Thymus (tissue), 11 donors: Measurements from ENCODE around the gene RUSF1. TPM values are rescaled to one million over a fixed set of nuclear protein-coding genes. Genes with fewer than 3 reads are reported as not detected.
"Not testable (repeated sequence)": the region's sequence is repeated elsewhere in the genome, so short reads cannot be mapped to it uniquely, and the experiment has no call there.

Experiments used
- DNase-seq, 9 donors: peaks; one replicate each; pipeline ENCODE4 v3.0.0-alpha.2; 2013; ENCODE audit warnings: low spot score in 9 of 9, low read depth in 6 of 9, missing footprints in 1 of 9
- H3K27ac ChIP-seq, 2 donors: one replicate each; pipeline ENCODE4 v1.5.1; 2013; ENCODE audit warnings: control low read depth in 1 of 2, low read depth in 1 of 2, low read length in 1 of 2, mild to moderate bottlenecking in 1 of 2, moderate library complexity in 1 of 2
- H3K27me3 ChIP-seq, 2 donors: one replicate each; pipeline ENCODE4 v1.5.1; 2013; ENCODE audit warnings: low read length in 1 of 2; ENCODE audit not compliant: control insufficient read depth in 2 of 2, insufficient read depth in 1 of 2
- H3K36me3 ChIP-seq, 2 donors: one replicate each; pipeline ENCODE4 v1.5.1; 2013; ENCODE audit warnings: low read length in 1 of 2, mild to moderate bottlenecking in 1 of 2, moderate library complexity in 1 of 2; ENCODE audit not compliant: control insufficient read depth in 2 of 2, insufficient read depth in 2 of 2
- H3K4me1 ChIP-seq, 2 donors: one replicate each; pipeline ENCODE4 v1.5.1; 2013; ENCODE audit warnings: low read length in 2 of 2; ENCODE audit not compliant: control insufficient read depth in 2 of 2, insufficient read depth in 2 of 2
- H3K4me3 ChIP-seq, 2 donors: one replicate each; pipeline ENCODE4 v1.5.1; 2013; ENCODE audit warnings: low read length in 2 of 2, control low read depth in 1 of 2, mild to moderate bottlenecking in 1 of 2
- H3K9me3 ChIP-seq, 2 donors: one replicate each; pipeline ENCODE4 v1.5.1; 2013; ENCODE audit warnings: low read length in 1 of 2, mild to moderate bottlenecking in 1 of 2; ENCODE audit not compliant: control insufficient read depth in 2 of 2, insufficient read depth in 1 of 2
- WGBS: extraction: QIAGEN DNeasy Blood & Tissue Kit; methylation state at CpG from one replicate; pipeline ENCODE4 v1.1.7; 2013; 5-methylcytosine and 5-hydroxymethylcytosine counted together
- polyA plus RNA-seq: library from polyadenylated mRNA; stranded (reverse); fragments of 200-250 nt; gene quantifications from one replicate; pipeline ENCODE4 v1.2.3, GENCODE V29; 2013
- total RNA-seq: library from RNA; stranded (reverse); fragments of 120-200 nt; gene quantifications from one replicate; pipeline ENCODE4 v1.2.4, GENCODE V29; 2013
- donor health status: healthy.

Gene RUSF1
- total and polyA plus RNA-seq, 2 donors: 20.8 to 72.9 TPM

GRCh38 chr16:31452631-31453106 lies 55.5 kb downstream of the RUSF1 start:
- H3K36me3 ChIP-seq: no peaks in the 10 kb centered on the region
- H3K4me1 ChIP-seq: peaks cover 10 to 23% of the 10 kb centered on the region in 2 donors
- no peaks in the 10 kb centered on the region for H3K9me3 ChIP-seq
- DNase-seq: no peak
- H3K27me3 ChIP-seq: no peaks in the 10 kb centered on the region
- H3K27ac ChIP-seq: peak overlapping the region in 1 of 2 donors; percentile 74
- no peak overlapping the region for H3K4me3 ChIP-seq
- WGBS: 91% methylated on average over 3 of the region's 3 CpGs

- Histone ChIP-seq H3K4me1 (peaks cover 4 to 15% of the 10 kb centered on the region in 2 donors), H3K27me3 (no peaks in the 10 kb centered on the region), H3K4me3 (no peak overlapping the region), H3K27ac (peak overlapping the region in 1 of 2 donors; percentile 0), H3K36me3 (no peaks in the 10 kb centered on the region), H3K9me3 (no peaks in the 10 kb centered on the region)
- WGBS: 68% methylated on average over 11 of the region's 11 CpGs
- DNase-seq: no peak
Measured at GRCh38 chr16:31451681-31452351, 56.4 kb downstream of the RUSF1 start.

GRCh38 chr16:31451201-31451600 lies 57.0 kb downstream of the RUSF1 start:
- H3K27me3 ChIP-seq: no peaks in the 10 kb centered on the region
- H3K4me1 ChIP-seq: peaks cover 3 to 9% of the 10 kb centered on the region in 2 donors
- WGBS: 91% methylated on average over 5 of the region's 5 CpGs
- H3K9me3 ChIP-seq: no peaks in the 10 kb centered on the region
- no peak for DNase-seq
- no peak overlapping the region for H3K4me3 ChIP-seq
- H3K36me3 ChIP-seq: no peaks in the 10 kb centered on the region
- no peak overlapping the region for H3K27ac ChIP-seq

GRCh38 chr16:31445931-31446330 lies 62.3 kb downstream of the RUSF1 start:
- 88% methylated on average over 6 of the region's 6 CpGs for WGBS
- not testable (repeated sequence) for H3K9me3 ChIP-seq, H3K36me3 ChIP-seq, H3K4me3 ChIP-seq, H3K4me1 ChIP-seq, DNase-seq, H3K27ac ChIP-seq
- H3K27me3 ChIP-seq: peaks cover 3 to 16% of the 10 kb centered on the region in 2 donors

GRCh38 chr16:31441956-31442355 lies 66.2 kb downstream of the RUSF1 start:
- Histone ChIP-seq H3K36me3 (no peaks in the 10 kb centered on the region), H3K4me3 (no peak overlapping the region), H3K27me3 (peaks cover 3 to 16% of the 10 kb centered on the region in 2 donors), H3K4me1 (no peaks in the 10 kb centered on the region), H3K9me3 (no peaks in the 10 kb centered on the region), H3K27ac (no peak overlapping the region)
- no peak for DNase-seq
- 83% methylated on average over 34 of the region's 34 CpGs for WGBS

- H3K27ac ChIP-seq: no peak overlapping the region
- H3K9me3 ChIP-seq: no peaks in the 10 kb centered on the region
- DNase-seq: no peak
- H3K4me1 ChIP-seq: no peaks in the 10 kb centered on the region
- WGBS: 97% methylated on average over 4 of the region's 4 CpGs
- no peaks in the 10 kb centered on the region for H3K36me3 ChIP-seq
- peaks cover 3 to 16% of the 10 kb centered on the region in 2 donors for H3K27me3 ChIP-seq
- H3K4me3 ChIP-seq: no peak overlapping the region
Measured at GRCh38 chr16:31440516-31441184, 67.5 kb downstream of the RUSF1 start.

- peaks cover 3 to 16% of the 10 kb centered on the region in 2 donors for H3K27me3 ChIP-seq
- H3K36me3 ChIP-seq: no peaks in the 10 kb centered on the region
- no peaks in the 10 kb centered on the region for H3K9me3 ChIP-seq
- DNase-seq: no peak
- H3K4me3 ChIP-seq: no peak overlapping the region
- 97% methylated on average over 3 of the region's 3 CpGs for WGBS
- H3K27ac ChIP-seq: no peak overlapping the region
- H3K4me1 ChIP-seq: no peaks in the 10 kb centered on the region
Measured at GRCh38 chr16:31439519-31439918, 68.7 kb downstream of the RUSF1 start.

Other genes with a start within 250 kb of the RUSF1 start
- 6.8 TPM for gene ITGAM, start 248.4 kb downstream of the RUSF1 start, total RNA-seq
- 7.0 TPM for gene ITGAM, start 248.4 kb downstream of the RUSF1 start, polyA plus RNA-seq
- gene ITGAX, start 153.2 kb downstream of the RUSF1 start, total RNA-seq: 3.5 TPM
- 15.5 TPM for gene ITGAX, start 153.2 kb downstream of the RUSF1 start, polyA plus RNA-seq
- 0.28 TPM for gene ITGAD, start 115.1 kb downstream of the RUSF1 start, total RNA-seq
- gene ITGAD, start 115.1 kb downstream of the RUSF1 start, polyA plus RNA-seq: 0.78 TPM
- 0.33 TPM for gene COX6A2, start 80.0 kb downstream of the RUSF1 start, total RNA-seq
- 2.9 TPM for gene COX6A2, start 80.0 kb downstream of the RUSF1 start, polyA plus RNA-seq
- 0.14 TPM for gene ZNF843, start 65.6 kb downstream of the RUSF1 start, total RNA-seq
- 0.39 TPM for gene ZNF843, start 65.6 kb downstream of the RUSF1 start, polyA plus RNA-seq
- gene ARMC5, start 48.9 kb downstream of the RUSF1 start, total RNA-seq: 8.2 TPM
- 19.7 TPM for gene ARMC5, start 48.9 kb downstream of the RUSF1 start, polyA plus RNA-seq
- gene TGFB1I1, start 36.2 kb downstream of the RUSF1 start, total RNA-seq: 1.5 TPM
- 9.2 TPM for gene TGFB1I1, start 36.2 kb downstream of the RUSF1 start, polyA plus RNA-seq
- 0.14 TPM for gene SLC5A2, start 25.3 kb downstream of the RUSF1 start, total RNA-seq
- gene SLC5A2, start 25.3 kb downstream of the RUSF1 start, polyA plus RNA-seq: 2.8 TPM
- gene AHSP, start 19.5 kb upstream of the RUSF1 start, total RNA-seq: 43.8 TPM
- gene AHSP, start 19.5 kb upstream of the RUSF1 start, polyA plus RNA-seq: 2.0 TPM